HG02852 (cell line): Measurements from ENCODE around the gene FRYL.
"Not testable (repeated sequence)": the region's sequence is repeated elsewhere in the genome, so short reads cannot be mapped to it uniquely, and the experiment has no call there.

Source experiments
- ATAC-seq: cut with Tn5 transposase; IDR thresholded peaks from one replicate; pipeline ENCODE4 v1.9.1; 2021; ENCODE audit warnings: mild to moderate bottlenecking, moderate library complexity; ENCODE audit not compliant: unreplicated experiment

FRYL gene

DNA sequence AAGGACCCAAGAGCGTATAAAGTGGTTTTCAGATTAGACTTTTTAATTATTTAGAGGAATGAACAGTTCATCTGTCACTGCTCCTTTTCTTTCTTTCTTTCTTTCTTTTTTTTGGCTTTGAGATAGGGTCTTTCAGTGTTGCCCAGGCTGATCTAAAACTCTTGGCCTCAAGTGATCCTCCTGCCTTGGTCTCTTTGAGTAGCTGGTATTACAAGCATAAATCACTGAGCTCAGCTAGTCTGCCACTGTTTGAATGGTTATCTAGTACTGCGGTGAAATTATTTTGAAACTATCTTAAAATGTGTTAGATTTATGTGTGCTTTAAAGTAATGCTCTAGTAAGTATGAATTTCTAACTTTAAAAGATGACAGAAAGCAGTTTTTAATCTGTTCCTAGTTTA lies 6.5 kb upstream of the FRYL start:
- ATAC-seq = no peak

DNA sequence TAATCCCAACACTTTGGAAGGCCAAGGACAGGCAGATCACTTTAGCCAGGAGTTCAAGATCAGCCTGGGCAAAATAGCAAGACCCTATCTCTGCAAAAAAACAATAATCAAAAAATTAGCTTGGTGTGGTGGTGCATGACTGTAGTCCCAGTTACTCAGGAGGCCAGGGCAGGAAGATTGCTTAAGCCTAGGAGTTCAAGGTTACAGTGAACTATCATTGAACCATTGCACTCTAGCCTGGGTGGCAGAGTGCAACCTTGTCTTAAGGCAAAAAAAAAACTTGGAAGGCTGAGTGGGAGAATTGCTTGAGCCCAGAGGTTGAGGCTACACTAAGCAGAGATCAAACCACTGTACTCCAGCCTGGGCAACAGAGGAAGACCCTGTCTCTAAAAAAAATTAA lies 5.2 kb upstream of the FRYL start:
- ATAC-seq = no peak

DNA sequence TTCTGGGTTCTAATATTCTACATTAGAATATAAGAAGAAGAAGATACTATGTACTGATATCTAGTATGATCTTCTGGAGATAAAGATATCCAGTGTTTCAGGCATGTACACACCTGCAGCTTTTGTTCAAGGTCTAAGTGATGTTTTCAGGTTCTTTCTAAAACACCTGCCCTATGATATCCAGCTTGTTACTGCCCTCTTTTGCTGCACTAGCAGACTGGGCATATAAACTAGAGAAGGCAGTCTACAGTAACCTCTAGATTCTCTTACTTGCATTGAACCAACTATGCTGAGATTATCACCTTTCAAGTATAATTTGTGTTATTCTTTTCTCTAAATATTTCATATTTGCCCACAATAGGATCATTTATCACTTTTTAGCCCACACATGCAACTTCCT lies 1.9 kb upstream of the FRYL start:
- no peak for ATAC-seq

DNA sequence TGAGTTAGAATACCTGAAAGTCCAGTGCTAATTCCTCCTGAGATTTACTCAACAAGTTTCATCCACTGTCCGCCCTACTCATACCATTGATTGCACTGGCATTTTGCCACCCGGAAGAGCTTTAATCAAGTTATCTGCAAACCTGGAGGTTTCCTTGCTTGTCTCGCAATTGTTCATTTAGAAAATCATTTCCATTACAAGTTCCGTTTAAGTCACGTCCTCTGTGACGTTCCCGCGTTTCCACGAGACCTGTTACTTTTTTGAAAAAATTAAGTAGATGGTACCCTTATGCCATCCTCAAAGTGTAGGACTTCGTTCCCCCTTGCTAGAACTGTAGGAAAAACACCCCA lies 761 bp upstream of the FRYL start:
- no peak for ATAC-seq

DNA sequence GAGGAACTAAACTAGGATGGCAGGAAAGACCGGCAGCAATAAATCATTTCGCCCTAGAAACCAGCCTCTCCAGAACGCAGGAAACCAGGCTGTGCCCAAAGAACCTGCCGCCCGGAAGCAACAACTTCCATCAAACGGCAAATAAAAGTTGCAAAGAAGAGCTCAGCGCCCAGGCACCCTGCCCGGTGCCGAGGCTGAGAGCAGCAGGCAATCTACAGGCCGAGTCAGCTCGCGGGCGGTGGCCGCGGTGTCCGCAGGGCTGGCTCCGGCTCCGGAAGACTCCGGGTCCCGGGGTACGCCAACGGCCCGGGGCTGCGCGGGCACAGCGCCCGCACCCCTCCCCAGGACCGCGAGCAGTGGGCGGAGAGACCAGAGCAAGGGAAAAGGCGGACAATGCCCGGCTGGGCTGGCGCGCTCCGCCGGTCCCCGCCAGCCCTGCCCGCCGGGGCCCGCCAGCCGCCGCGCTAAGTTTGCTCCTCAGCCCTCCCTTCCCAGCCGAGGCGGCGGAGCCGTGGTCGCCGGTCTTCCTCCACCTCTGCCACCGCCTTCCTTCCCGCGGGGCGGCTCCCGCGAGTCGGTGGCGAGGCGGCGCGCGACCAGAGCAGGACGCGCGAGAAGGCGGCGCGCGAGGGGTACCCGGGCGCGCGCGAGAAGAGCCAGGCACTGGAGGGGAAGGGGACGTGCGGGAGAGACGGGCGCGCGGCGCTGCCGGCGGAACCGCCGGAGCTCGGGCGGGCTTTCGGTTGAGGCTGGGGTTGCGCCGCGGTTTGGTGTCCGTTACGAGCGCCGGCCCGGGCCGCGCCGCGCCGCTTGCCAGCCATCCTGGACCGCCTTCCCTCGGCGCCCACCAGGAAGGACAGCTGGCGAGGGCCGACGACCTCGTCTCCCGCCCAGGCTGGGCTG lies 733 bp downstream of the FRYL start:
- peak; percentile 39 for ATAC-seq

DNA sequence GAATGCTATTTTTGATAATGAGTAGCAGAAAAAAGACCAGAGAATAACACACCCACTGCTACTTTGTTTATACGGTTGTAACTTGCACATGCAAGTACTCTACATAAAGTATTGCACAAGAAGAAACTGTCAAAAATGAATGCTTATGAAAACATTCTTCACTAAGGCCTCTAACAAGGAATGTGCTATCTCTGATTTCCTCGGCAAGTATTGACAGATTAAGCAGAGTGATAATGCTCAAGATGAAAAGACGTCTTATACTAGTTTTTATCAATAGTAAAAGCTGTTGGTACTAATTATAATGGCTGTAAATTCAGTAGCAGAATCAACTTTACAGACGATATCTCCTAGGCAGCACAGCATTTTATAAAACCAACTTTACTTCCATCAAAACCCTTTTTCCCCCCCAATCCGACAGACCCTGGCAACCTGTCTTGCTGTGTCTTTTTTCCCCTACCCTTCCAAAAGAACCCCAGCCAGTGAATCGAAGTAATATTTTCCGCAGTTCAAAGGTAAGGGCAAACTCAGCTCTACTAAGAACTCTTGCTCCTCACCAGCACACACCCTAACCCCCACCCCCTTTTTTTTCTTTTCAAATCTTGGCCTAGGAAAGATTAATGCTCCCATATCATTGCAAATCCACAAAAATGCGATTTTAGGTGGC lies 1.5 kb downstream of the FRYL start:
- no peak for ATAC-seq

DNA sequence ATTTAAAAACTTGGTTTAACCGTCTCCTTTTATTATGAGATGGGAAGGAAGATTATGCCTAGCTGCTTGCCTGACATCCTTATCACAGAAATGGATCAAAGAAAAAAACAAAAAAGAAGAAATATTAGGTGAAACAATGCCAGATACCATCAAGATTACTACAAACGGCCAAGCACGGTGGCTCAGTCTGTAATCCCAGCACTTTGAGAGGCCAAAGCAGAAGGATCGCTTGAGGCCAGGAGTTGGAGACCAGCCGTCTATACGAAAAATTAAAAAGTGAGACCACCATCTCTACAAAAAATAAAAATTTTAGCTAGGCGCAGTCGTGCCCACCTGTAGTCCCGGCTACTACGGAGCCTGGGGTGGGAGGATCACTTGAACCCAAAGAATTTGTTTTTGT lies 2.3 kb downstream of the FRYL start:
- no peak for ATAC-seq

DNA sequence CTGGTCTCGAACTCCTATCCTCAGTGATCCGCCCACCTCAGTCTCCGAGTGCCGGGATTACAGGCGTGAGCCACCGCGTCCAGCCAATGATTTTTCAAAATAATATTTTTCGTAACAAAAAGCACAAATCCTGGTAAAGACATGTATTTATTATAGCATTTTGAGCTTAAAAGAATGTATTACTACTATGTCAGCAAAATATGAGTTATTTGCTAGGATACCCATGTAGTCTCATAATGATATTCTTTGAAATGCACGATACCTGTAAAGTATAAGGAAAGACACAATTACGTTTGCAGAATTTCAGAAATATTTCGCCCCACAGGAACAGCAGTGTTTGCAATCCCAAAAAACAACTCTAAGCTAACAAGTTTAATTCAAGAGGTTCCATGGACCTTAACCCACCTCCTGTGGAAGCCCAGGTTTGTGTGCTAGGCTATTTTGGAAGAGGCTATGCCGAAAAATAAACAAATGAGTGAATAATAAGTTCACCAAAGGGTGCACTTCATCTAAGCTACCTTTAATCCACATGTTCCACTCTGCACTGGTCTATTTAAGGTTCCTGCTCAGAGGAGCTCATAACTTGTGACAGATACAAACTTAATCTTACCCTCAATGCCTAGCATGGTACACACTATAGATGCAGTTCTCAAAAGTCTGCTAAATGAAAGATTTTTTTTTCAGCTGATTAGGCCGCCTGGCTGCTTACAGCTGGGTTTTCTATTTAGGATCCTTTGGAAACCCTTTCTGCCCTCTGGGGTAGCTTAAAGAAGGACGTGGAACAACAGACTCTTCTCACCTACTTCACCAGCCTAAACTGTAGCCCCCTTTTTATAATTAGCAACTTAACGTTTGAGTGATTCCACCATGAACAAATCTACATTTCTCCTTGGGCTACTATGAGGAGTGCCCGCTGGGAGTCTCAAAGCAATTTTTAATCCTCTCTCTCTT lies 5.0 kb downstream of the FRYL start:
- ATAC-seq = no peak

DNA sequence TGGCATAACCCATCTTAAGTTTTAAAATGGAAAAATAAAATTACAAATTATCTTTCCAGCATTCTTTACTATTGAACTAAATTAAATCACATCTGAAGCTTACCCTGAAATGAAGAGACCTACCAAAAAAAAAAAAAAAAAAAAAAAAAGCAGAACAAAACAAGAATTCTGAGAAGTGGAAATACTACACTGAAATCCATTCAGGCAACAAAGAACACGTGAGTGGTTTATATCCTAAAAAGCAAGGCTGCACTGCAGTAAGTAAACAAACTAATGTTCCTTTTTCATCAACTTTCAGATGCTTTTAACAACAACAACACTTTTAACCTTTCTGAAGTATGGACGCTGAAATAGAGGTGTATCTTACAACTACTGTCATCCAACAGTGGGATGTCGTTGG lies 7.5 kb downstream of the FRYL start:
- no peak for ATAC-seq

DNA sequence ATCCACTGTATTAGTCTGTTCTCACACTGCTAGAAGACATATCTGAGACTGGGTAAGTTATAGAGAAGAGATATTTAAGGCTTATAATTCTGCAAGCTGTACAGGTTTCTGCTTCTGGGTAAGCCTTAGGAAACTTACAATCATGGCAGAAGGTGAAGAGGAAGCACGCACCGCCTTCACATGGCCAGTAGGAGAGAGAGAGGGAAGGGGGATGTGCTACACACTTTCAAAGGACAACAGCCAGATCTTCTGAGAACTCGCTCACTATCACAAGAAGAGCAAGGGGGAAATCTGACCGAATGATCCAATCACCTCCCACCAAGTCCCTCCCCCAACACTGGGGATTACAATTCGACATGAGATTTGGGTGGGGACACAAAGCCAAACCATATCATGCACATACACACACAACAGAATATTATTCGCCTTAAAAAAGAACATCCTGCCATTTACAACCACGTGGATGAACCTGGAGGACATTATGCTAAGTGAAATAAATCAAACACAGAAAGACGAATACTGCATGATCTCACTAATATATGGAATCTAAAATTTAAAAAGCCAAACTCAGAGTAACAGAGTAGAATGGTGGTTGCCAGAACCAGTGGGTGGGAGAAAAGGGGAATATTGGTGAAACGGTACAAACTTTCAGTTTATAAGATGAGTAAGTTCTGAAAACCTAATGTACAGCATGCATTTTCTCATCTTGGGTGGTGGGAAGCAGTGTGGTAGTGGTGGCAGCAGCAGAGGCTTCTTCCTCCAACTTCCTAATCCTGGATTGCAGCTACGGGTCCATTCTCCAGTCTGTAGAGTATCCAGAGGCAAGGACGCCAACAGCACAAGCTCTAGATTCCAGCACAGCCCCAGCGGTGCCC lies 12.8 kb downstream of the FRYL start:
- peak; percentile 43 for ATAC-seq

DNA sequence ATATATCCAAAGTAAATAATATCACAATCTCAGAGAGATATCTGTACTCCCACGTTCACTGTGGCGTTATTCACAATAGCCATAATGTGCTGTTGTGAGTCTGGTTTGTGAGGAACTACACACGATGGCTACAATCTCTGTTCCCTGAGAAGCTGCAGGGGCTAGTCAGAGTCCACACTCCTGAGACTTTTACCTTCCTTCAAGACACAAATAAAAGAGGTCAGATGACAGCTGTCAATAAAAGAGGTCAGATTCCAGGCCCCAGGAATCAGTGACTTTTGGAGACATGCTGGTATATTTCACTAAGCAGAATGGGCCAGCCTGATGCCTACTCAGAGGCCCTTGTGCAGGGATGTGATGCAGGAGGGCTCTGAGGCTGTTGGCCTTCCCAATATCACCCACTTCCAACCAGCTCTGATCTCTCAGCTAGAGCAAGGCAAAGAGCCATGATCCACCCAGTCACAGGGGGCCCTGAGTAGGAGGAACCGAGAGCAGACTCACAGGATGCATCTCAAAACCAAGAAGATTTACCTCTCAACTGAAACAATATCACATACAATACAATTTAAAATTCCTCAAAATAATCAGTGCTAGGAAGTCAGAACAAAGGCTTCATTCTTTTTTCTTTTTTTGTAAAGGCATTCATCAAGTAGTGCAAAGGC lies 13.8 kb downstream of the FRYL start:
- no peak for ATAC-seq

DNA sequence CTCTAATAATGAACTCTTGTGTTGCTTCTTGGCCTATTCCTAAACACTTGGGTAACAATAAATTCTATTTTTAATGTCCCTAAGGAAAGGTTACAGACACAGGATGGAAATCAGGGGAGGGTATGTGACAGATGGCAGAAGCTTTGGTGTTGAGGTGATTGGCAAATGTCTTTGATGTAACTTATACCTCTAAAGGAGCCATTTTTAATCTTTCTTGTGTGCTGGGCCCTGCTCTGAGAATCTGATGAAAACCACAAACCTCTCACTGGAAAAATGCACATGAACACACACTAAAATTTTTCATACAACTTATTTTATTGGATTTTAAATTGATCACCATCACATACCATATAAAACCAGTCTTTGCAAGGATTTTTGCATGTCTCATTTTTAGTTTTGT lies 17.7 kb downstream of the FRYL start:
- no peak for ATAC-seq

DNA sequence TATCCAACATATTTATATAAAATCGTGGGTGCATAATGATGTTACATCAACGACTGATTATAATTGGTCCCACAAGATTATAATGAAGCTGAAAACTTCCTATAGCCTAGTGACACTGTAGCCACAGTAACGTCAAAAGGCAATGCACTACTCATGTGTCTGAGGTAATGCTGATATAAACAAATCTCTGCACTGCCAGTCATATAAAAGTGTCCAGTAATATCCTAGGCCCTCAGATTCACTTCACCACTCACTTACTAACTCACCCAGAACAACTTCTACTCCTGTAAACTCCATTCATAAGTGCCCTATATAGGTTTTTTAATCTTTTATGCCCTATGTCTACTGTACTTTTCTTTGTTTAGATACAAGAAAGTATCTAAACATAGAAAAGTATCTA lies 18.8 kb downstream of the FRYL start:
- ATAC-seq = no peak

DNA sequence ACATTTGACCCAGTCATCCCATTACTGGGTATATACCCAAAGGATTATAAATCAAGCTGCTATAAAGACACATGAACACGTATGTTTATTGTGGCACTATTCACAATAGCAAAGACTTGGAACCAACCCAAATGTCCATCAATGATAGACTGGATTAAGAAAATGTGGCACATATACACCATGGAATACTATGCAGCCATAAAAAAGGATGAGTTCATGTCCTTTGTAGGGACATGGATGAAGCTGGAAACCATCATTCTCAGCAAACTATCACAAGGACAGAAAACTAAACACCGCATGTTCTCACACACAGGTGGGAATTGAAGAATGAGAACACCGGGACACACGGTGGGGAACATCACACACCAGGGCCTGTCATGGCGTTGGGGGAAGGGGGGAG lies 21.4 kb downstream of the FRYL start:
- ATAC-seq = not testable (repeated sequence)

DNA sequence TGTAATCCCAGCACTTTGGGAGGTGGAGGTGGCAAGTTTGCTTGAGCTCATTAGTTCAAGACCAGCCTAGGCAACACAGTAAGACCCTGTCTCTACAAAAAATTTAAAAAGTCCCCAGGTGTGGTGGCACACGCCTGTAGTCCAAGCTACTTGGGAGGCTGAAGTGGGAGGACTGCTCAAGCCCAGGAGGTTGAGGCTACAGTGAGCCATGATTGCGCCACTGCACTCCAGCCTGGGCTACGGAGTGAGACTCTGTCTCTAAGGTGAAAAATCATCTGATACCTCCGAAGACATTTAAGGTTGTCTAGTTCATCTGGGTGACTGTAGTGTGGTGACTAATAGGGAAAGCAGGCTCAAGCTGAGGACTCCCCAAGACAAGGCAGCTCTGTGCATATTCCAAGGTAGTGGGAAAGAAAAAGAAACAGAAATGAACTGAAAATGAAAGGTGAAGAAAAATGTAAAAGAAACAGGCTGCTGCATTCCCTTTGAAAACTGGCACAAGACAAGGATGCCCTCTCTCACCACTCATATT lies 23.3 kb downstream of the FRYL start:
- peak; percentile 40 for ATAC-seq

DNA sequence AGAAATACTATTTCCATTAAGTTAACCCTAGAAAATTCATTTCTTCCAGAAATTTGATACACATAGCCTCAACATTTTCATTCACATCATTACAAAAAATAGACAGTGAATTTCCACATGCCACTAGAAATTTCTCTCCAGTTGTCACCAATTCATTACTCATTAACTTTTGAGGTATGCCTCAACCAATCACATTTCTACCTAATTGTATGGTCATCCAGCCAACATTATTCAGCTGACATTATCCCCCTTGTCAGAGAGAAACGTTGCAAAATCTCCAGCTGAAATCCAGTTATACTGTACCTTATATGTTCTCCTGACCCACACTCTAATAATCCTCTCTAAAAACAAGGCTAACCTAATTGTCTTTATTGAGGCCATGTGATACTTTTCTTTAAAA lies 24.8 kb downstream of the FRYL start:
- no peak for ATAC-seq

DNA sequence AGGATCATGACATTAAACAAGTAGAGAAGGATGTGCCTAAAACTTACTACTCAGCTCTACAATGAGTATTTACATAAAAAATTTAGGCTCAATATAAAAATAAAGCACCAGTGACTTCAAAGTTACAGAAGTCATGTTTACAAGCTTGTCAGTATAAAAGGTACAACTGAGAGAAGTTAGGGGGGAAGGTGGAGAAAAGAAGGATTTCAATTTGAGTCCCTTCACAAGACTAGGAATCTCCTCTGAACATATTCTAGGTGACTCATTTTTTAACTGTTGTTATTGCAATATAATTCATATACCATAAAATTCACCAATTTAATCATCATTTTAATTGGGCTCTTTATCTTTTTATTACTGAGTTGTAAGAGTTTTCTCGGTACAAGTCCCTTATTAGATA lies 26.9 kb downstream of the FRYL start:
- no peak for ATAC-seq

DNA sequence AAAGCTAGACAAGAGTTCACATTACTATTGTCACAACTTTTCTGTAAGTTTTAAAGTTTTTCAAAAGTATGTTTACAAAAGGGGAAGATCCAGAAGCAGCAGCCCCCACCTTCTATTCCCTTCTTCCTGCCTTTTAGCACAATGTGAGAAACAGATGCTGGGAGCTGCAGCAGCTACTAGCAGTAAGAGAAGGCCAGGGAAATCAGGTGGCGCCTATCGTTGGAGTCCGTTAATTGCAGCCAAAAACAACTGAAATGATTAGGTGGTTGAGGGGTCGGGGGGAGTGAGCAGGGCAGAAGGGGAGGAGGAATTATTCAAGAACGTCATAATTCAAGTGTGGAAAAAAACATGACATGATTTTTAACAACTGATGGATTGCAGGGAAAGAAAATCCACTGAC lies 27.4 kb downstream of the FRYL start:
- ATAC-seq = no peak

DNA sequence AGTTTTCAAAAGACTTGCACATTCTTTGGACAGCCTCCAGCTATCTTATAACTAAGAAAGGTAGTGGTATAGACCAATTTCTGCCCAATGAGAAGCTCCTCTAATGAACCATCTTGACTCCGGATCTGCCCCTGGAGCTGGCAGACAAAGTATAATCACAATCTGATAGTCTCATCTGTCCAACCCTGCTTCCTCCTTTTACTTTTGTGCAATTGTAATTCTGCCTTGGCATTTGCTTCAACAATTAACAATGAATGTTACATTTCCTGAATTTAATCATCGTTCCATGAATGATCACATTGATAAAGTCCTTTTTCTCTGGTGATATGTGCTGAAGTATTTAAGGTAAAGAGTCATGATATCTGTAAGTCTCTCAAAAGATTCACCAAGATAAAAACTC lies 27.8 kb downstream of the FRYL start:
- ATAC-seq = no peak
